HCT116 (cell line): ENCODE results near the gene FBXL7. TPM values are rescaled to one million over a fixed set of nuclear protein-coding genes. Genes with fewer than 3 reads are reported as not detected.

Experiments
- ATAC-seq: fragments of 200-7000 bp; cut with Tn5 transposase; 2 replicates; pipeline ENCODE4 v1.9.1; 2020; ENCODE audit warnings: mild to moderate bottlenecking, moderate library complexity
- BruUV-seq: library from RNA; stranded (reverse); fragments of 400-500 nt; replicated peaks from 2 replicates; lab custom pipeline; 2021; lab: Mats Ljungman, UMichigan
- CTCF ChIA-PET: fragments of 300-600 bp; sonication (Branson Sonifier 250); formaldehyde crosslinking; loops from one replicate; lab custom pipeline; 2021; ENCODE audit warnings: antibody characterized with exemption; lab: Charles Lee
- POLR2A ChIA-PET: fragments of 300-600, 350-600 bp; sonication (Branson Sonifier 250); formaldehyde crosslinking; loops from one replicate; lab custom pipeline; 2021; ENCODE audit warnings: antibody characterized with exemption; lab: Charles Lee
- RAD21 ChIA-PET, 2 experiments: fragments of 300-600 bp; sonication (Branson Sonifier 250); formaldehyde crosslinking; loops; one replicate each; lab custom pipeline; 2023; ENCODE audit warnings: low total read pairs in 2 of 2; ENCODE audit not compliant: uncharacterized antibody in 2 of 2, unreplicated experiment in 2 of 2, low non-redundant PET in 1 of 2; lab: Charles Lee
- DNase-seq: peaks from one replicate; pipeline ENCODE4 v3.0.0-alpha.2; 2010; ENCODE audit warnings: low read depth, low spot score
- H2AFZ ChIP-seq: fragments of 200-600 bp; shearing (Covaris generic), sonication (generic); 2 replicates; pipeline ENCODE4 v1.6.1; 2017; ENCODE audit warnings: low read depth, mixed run types, mixed read lengths, antibody characterized with exemption, low read length; ENCODE audit not compliant: poor library complexity, severe bottlenecking
- H3K27ac ChIP-seq: 2 replicates; pipeline ENCODE4 v1.5.1; 2012; ENCODE audit warnings: low read depth, low read length
- H3K27me3 ChIP-seq: fragments of 200-600 bp; sonication (generic); 2 replicates; pipeline ENCODE4 v1.6.1; 2016; ENCODE audit warnings: mixed run types, low read length, mixed read lengths; ENCODE audit not compliant: insufficient read depth
- H3K36me3 ChIP-seq, 2 experiments: fragments of 200-500 bp in 1 of 2; fragments of 200-600 bp in 1 of 2; sonication (Bioruptor generic) in 1 of 2; sonication (generic) in 1 of 2; 2 replicates each; pipeline versions ENCODE4 v1.5.1 to v1.6.1; 2014 to 2016; ENCODE audit warnings: low read length in 2 of 2, inconsistent platforms in 1 of 2, mixed read lengths in 1 of 2, mixed run types in 1 of 2; ENCODE audit not compliant: insufficient read depth in 2 of 2, control insufficient read depth in 1 of 2
- H3K4me1 ChIP-seq, 2 experiments: fragments of 200-600 bp in 1 of 2; sonication (generic) in 1 of 2; 2 replicates each; pipeline versions ENCODE4 v1.5.1 to v1.6.1; 2012 to 2017; ENCODE audit warnings: low read length in 2 of 2, inconsistent platforms in 1 of 2, mild to moderate bottlenecking in 1 of 2, mixed read lengths in 1 of 2, mixed run types in 1 of 2, moderate library complexity in 1 of 2; ENCODE audit not compliant: insufficient read depth in 2 of 2, control insufficient read depth in 1 of 2
- H3K4me2 ChIP-seq: fragments of 200-600 bp; sonication (generic); 2 replicates; pipeline ENCODE4 v1.6.1; 2017; ENCODE audit warnings: mixed run types, low read length, mixed read lengths
- H3K4me3 ChIP-seq, 2 experiments: fragments of 200-600 bp in 1 of 2; sonication (generic) in 1 of 2; replicated peaks in 1 of 2; 2 replicates each; pipeline ENCODE4 v1.5.1; 2011 to 2016; ENCODE audit warnings: low read length in 2 of 2, control low read depth in 1 of 2, low read depth in 1 of 2, mild to moderate bottlenecking in 1 of 2, mixed read lengths in 1 of 2, mixed run types in 1 of 2
- H3K79me2 ChIP-seq: fragments of 200-600 bp; sonication (generic); 2 replicates; pipeline ENCODE4 v1.6.1; 2017; ENCODE audit warnings: mild to moderate bottlenecking, mixed run types, low read length, moderate library complexity, mixed read lengths; ENCODE audit not compliant: insufficient read depth
- H3K9ac ChIP-seq: fragments of 200-600 bp; sonication (generic); 2 replicates; pipeline ENCODE4 v1.6.1; 2016; ENCODE audit warnings: low read length, mixed read lengths
- H3K9me2 ChIP-seq: fragments of 200-600 bp; sonication (generic), shearing (Covaris generic); 2 replicates; pipeline ENCODE4 v1.6.1; 2017; ENCODE audit warnings: mixed run types, mild to moderate bottlenecking, moderate library complexity; ENCODE audit not compliant: insufficient read depth
- H3K9me3 ChIP-seq, 2 experiments: fragments of 200-500 bp in 1 of 2; fragments of 200-600 bp in 1 of 2; sonication (Bioruptor generic) in 1 of 2; sonication (generic) in 1 of 2; 2 replicates each; pipeline ENCODE4 v1.6.1; 2014 to 2017; ENCODE audit warnings: low read length in 2 of 2, mixed read lengths in 2 of 2, inconsistent platforms in 1 of 2, low read depth in 1 of 2, mild to moderate bottlenecking in 1 of 2, mixed run types in 1 of 2, moderate library complexity in 1 of 2; ENCODE audit not compliant: control insufficient read depth in 1 of 2, insufficient read depth in 1 of 2
- H4K20me1 ChIP-seq: fragments of 200-600 bp; sonication (generic), shearing (Covaris generic); 2 replicates; pipeline ENCODE4 v1.6.1; 2017; ENCODE audit warnings: mixed run types, mild to moderate bottlenecking, moderate library complexity; ENCODE audit not compliant: insufficient read depth
- CEBPB ChIP-seq: IDR thresholded peaks from 2 replicates; pipeline ENCODE4 v1.6.1; 2012; ENCODE audit warnings: low read depth
- EZH2phosphoT487 ChIP-seq: fragments of 200-600 bp; IDR thresholded peaks from 2 replicates; pipeline ENCODE4 v1.6.1; 2018; ENCODE audit warnings: antibody characterized with exemption, borderline replicate concordance
- POLR2A ChIP-seq: IDR thresholded peaks from 2 replicates; pipeline ENCODE4 v1.7.0; 2011; ENCODE audit warnings: borderline replicate concordance; ENCODE audit not compliant: insufficient read depth, insufficient read length; ENCODE audit errors: extremely low read depth
- POLR2AphosphoS5 ChIP-seq: IDR thresholded peaks from 2 replicates; pipeline ENCODE4 v1.6.1; 2011; ENCODE audit warnings: mild to moderate bottlenecking, low read depth, low read length, moderate library complexity
- RAD21 ChIP-seq: IDR thresholded peaks from 2 replicates; pipeline ENCODE4 v1.6.1; 2012; ENCODE audit warnings: low read depth, mild to moderate bottlenecking
- ZFX ChIP-seq: fragments of 450-650 bp; IDR thresholded peaks from 2 replicates; pipeline ENCODE4 v1.6.1; 2017
- ZNF274 ChIP-seq: fragments of 200-500 bp; sonication (Bioruptor generic); IDR thresholded peaks from 2 replicates; pipeline ENCODE4 v1.6.1; 2014; ENCODE audit warnings: mild to moderate bottlenecking, low read depth, low read length, inconsistent platforms
- intact Hi-C: fragments of 100-400 bp; cut with micrococcal nuclease; formaldehyde crosslinking; loops from 2 replicates; pipeline ENCODE4 v1.10.0; 2022
- total RNA-seq: library from RNA; stranded (reverse); gene quantifications from one replicate; pipeline ENCODE4 v1.2.1, GENCODE V29; 2021; ENCODE audit not compliant: unreplicated experiment
- TF ChIP-seq, protein P1 (sequence below): IDR thresholded peaks from 2 replicates; pipeline ENCODE4 v1.6.1; 2012
- TF ChIP-seq, protein P2 (sequence below): IDR thresholded peaks from 2 replicates; pipeline ENCODE4 v1.6.1; 2011; ENCODE audit warnings: mild to moderate bottlenecking, low read length, moderate library complexity; ENCODE audit not compliant: insufficient replicate concordance; ENCODE audit errors: extremely low read depth

Gene FBXL7
- total RNA-seq, 1 experiment from 2014 or later = 0.05 TPM

- RAD21 ChIA-PET = no interaction called here
- Histone ChIP-seq H3K4me1 (no peaks in the 10 kb centered on the region), H3K36me3 (no peaks in the 10 kb centered on the region), H2AFZ (no peak overlapping the region), H3K27ac (no peak overlapping the region), H4K20me1 (no peaks in the 10 kb centered on the region), H3K4me3 (no peak overlapping the region), H3K79me2 (no peaks in the 10 kb centered on the region), H3K4me2 (no peak overlapping the region), H3K9ac (no peak overlapping the region), H3K27me3 (no peaks in the 10 kb centered on the region), H3K9me3 (peaks cover 8 to 12% of the 10 kb centered on the region in 2 experiments; a peak in 2 of 4 replicates), H3K9me2 (no peaks in the 10 kb centered on the region)
- BruUV-seq = no TSS peak
- ATAC-seq (no peak), DNase-seq (no peak)
- POLR2A ChIA-PET = no interaction called here
- TF ChIP-seq RAD21 (no peak), CEBPB (no peak), ZNF274 (no peak), POLR2AphosphoS5 (no peak), EZH2phosphoT487 (no peak), POLR2A (no peak)
- TF ChIP-seq, protein P1, sequence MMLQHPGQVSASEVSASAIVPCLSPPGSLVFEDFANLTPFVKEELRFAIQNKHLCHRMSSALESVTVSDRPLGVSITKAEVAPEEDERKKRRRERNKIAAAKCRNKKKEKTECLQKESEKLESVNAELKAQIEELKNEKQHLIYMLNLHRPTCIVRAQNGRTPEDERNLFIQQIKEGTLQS = no peak
- TF ChIP-seq, protein P2, sequence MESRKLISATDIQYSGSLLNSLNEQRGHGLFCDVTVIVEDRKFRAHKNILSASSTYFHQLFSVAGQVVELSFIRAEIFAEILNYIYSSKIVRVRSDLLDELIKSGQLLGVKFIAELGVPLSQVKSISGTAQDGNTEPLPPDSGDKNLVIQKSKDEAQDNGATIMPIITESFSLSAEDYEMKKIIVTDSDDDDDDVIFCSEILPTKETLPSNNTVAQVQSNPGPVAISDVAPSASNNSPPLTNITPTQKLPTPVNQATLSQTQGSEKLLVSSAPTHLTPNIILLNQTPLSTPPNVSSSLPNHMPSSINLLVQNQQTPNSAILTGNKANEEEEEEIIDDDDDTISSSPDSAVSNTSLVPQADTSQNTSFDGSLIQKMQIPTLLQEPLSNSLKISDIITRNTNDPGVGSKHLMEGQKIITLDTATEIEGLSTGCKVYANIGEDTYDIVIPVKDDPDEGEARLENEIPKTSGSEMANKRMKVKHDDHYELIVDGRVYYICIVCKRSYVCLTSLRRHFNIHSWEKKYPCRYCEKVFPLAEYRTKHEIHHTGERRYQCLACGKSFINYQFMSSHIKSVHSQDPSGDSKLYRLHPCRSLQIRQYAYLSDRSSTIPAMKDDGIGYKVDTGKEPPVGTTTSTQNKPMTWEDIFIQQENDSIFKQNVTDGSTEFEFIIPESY = no peak
- intact Hi-C loops = no loop called here
- CTCF ChIA-PET = no interaction called here
Measured at GRCh38 chr5:15640116-15640515, 140.1 kb downstream of the FBXL7 start.

DNA sequence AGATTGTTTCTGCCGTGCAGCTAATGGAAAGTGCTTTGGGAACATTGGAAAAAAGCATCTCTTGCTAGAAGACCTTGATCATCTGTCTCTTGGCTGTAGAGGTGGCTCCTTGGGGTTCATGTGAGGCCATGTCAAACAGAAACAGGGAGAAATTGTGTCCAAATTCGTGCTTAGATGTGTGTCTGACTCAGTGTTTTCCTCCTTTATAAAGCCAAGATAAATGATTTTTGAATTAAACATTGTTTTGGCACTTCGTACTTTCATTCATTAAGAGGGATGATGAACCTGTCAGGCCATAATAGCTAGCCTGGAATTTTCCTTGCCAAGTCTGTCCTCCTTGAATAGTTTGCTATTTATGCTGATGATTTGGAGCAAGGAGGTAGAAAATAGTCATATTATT, 143.8 kb downstream of the FBXL7 start:
- no peaks in the 10 kb centered on the region for H4K20me1 ChIP-seq
- no peak for ATAC-seq
- peaks cover 0 to 22% of the 10 kb centered on the region in 2 experiments; a peak in 2 of 4 replicates for H3K9me3 ChIP-seq
- no peak for DNase-seq
- H3K79me2 ChIP-seq = no peaks in the 10 kb centered on the region
- no peaks in the 10 kb centered on the region for H3K36me3 ChIP-seq
- no peaks in the 10 kb centered on the region for H3K4me1 ChIP-seq
- ChIA-PET RAD21 (no interaction called here), POLR2A (no interaction called here), CTCF (no interaction called here)
- no peak overlapping the region for H3K4me2 ChIP-seq
- no peak overlapping the region for H3K4me3 ChIP-seq
- H3K9ac ChIP-seq = no peak overlapping the region
- no peak overlapping the region for H3K27ac ChIP-seq
- TF ChIP-seq ZFX = no peak
- H3K27me3 ChIP-seq = no peaks in the 10 kb centered on the region
- H3K9me2 ChIP-seq = no peaks in the 10 kb centered on the region
- intact Hi-C loops = no loop called here
- no peak overlapping the region for H2AFZ ChIP-seq
- no TSS peak for BruUV-seq
